HG02588 (cell line): Measurements from ENCODE around the gene MPEG1.

Experiments used
- ATAC-seq: cut with Tn5 transposase; IDR thresholded peaks from one replicate; pipeline ENCODE4 v1.9.1; 2021; ENCODE audit warnings: mild to moderate bottlenecking, moderate library complexity; ENCODE audit not compliant: unreplicated experiment

Gene MPEG1

DNA sequence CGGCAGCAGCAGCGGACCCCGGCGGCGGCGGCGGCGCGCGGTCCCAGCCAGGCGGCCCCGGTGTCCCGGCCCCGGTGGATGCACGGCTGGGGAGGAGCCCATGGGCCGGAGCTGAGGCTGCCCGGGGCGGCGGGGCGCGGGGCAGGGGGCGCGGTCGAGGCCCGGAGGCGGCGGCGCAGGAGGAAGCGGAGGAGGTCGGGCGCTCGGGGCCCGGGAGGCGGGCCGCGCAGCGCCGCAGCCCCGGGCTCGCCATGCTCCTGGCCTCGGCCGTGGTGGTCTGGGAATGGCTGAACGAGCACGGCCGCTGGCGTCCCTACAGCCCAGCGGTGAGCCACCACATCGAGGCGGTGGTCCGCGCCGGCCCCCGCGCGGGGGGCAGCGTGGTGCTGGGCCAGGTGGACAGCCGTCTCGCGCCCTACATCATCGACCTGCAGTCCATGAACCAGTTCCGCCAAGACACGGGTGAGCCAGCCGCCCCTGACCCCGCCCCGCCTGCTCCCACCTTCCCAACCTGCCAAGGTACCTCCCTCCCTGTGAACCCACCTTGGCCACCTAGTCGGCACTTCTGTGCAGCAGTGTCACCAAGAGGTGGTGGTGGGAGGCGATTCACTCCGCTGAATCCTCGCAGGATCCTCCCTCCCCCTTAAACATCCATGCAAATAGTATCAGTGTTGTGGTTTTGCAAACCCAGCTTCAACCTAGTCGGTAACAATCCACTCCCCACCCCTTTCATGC lies 40.2 kb downstream of the MPEG1 start:
- peak; percentile 23 for ATAC-seq

- ATAC-seq = peak; percentile 73
Measured at GRCh38 chr11:59171508-59172322, 41.0 kb downstream of the MPEG1 start, which contains the start of gene DTX4. TSS of gene DTX4 (plus strand) at chr11:59172132. CDS start at chr11:59172596, 464 bp downstream.

DNA sequence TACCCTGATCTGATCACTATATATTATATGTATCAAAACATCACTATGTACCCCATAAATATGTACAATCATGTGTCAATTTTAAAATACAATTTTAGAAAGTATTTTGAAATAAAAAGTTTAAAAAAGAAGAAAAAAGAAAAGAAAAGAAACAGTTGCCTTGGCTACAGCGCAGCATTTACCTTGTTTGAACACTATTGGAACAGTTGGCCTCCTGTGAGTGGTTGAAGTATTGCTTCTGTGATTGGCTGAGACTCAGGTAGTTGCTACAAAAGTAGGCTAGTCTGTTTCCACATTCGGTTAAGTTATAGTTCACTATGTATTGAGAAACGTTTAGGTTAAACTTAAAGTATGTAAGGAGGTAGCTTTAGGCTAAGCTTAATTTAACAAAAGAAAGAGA lies 48.7 kb downstream of the MPEG1 start:
- ATAC-seq = no peak
